HEK293 (cell line): Measurements from ENCODE around the gene ACSBG1.

Source experiments
- CTCF ChIA-PET: fragments of 350-600 bp; formaldehyde crosslinking; extraction: SDS; loops from one replicate; lab custom pipeline; 2021; ENCODE audit warnings: antibody characterized with exemption; lab: Yijun Ruan, JAX
- POLR2A ChIA-PET: fragments of 300-600 bp; formaldehyde crosslinking; extraction: SDS; loops from one replicate; lab custom pipeline; 2020; ENCODE audit warnings: antibody characterized with exemption, inconsistent platforms; lab: Yijun Ruan, JAX
- H3K27ac ChIP-seq: fragments of 200-500 bp; sonication (Bioruptor generic); 2 replicates; pipeline ENCODE4 v1.5.1; 2014; ENCODE audit warnings: low read depth, low read length, control low read depth, inconsistent platforms; ENCODE audit errors: extremely low read depth
- H3K36me3 ChIP-seq, 2 experiments: fragments of 200-500 bp in 1 of 2; sonication (Bioruptor generic) in 1 of 2; 1 replicate in 1 of 2; 2 replicates in 1 of 2; pipeline ENCODE4 v1.5.1; 2014 to 2017; ENCODE audit warnings: inconsistent platforms in 2 of 2, low read length in 2 of 2; ENCODE audit not compliant: control insufficient read depth in 2 of 2, insufficient read depth in 1 of 2
- H3K4me1 ChIP-seq: fragments of 200-500 bp; sonication (Bioruptor generic); 2 replicates; pipeline ENCODE4 v1.5.1; 2014; ENCODE audit warnings: mild to moderate bottlenecking, low read length, inconsistent platforms; ENCODE audit not compliant: control insufficient read depth, insufficient read depth
- H3K4me3 ChIP-seq: 2 replicates; pipeline ENCODE4 v1.5.1; 2011; ENCODE audit warnings: low read depth, mild to moderate bottlenecking, control low read depth, low read length, moderate library complexity
- H3K9me3 ChIP-seq: fragments of 200-500 bp; sonication (Bioruptor generic); 2 replicates; pipeline ENCODE4 v1.5.1; 2014; ENCODE audit warnings: low read depth, low read length, inconsistent platforms; ENCODE audit not compliant: control insufficient read depth, insufficient read depth
- AEBP2 ChIP-seq: fragments of 450-650 bp; formaldehyde crosslinking; IDR thresholded peaks from 2 replicates; pipeline ENCODE4 v1.5.1; 2016; ENCODE audit warnings: missing biosample characterization, missing genetic modification characterization, borderline replicate concordance
- CTCF ChIP-seq: fragments of 450-650 bp; formaldehyde crosslinking; IDR thresholded peaks from 2 replicates; pipeline ENCODE4 v1.5.1; 2016; ENCODE audit warnings: missing biosample characterization, missing genetic modification characterization
- MZF1 ChIP-seq: fragments of 450-650 bp; formaldehyde crosslinking; IDR thresholded peaks from 2 replicates; pipeline ENCODE4 v1.5.1; 2017; ENCODE audit warnings: missing biosample characterization, missing genetic modification characterization, borderline replicate concordance
- PATZ1 ChIP-seq: fragments of 450-650 bp; formaldehyde crosslinking; IDR thresholded peaks from 2 replicates; pipeline ENCODE4 v1.5.1; 2016; ENCODE audit warnings: missing biosample characterization, missing genetic modification characterization
- RBAK ChIP-seq: fragments of 450-650 bp; formaldehyde crosslinking; IDR thresholded peaks from 2 replicates; pipeline ENCODE4 v1.5.1; 2016; ENCODE audit warnings: missing biosample characterization, missing genetic modification characterization
- SALL2 ChIP-seq: fragments of 450-650 bp; formaldehyde crosslinking; IDR thresholded peaks from 2 replicates; pipeline ENCODE4 v1.5.0; 2017; ENCODE audit warnings: missing biosample characterization, mild to moderate bottlenecking, missing genetic modification characterization, borderline replicate concordance
- SCRT2 ChIP-seq: fragments of 450-650 bp; formaldehyde crosslinking; IDR thresholded peaks from 2 replicates; pipeline ENCODE4 v1.5.1; 2016; ENCODE audit warnings: missing biosample characterization, missing genetic modification characterization
- TRIM28 ChIP-seq: IDR thresholded peaks from 2 replicates; pipeline ENCODE4 v1.6.1; 2011; ENCODE audit warnings: low read length, control low read depth, borderline replicate concordance
- ZNF132 ChIP-seq: fragments of 450-650 bp; formaldehyde crosslinking; IDR thresholded peaks from 2 replicates; pipeline ENCODE4 v1.5.1; 2017; ENCODE audit warnings: missing biosample characterization, missing genetic modification characterization, borderline replicate concordance
- ZNF140 ChIP-seq: fragments of 450-650 bp; formaldehyde crosslinking; IDR thresholded peaks from 2 replicates; pipeline ENCODE4 v1.5.1; 2016; ENCODE audit warnings: missing biosample characterization, missing genetic modification characterization
- ZNF18 ChIP-seq: fragments of 450-650 bp; formaldehyde crosslinking; IDR thresholded peaks from 2 replicates; pipeline ENCODE4 v1.5.1; 2016; ENCODE audit warnings: missing biosample characterization, missing genetic modification characterization
- ZNF223 ChIP-seq: fragments of 450-650 bp; formaldehyde crosslinking; IDR thresholded peaks from 2 replicates; pipeline ENCODE4 v1.5.1; 2016; ENCODE audit warnings: missing biosample characterization, missing genetic modification characterization
- ZNF350 ChIP-seq: fragments of 450-650 bp; formaldehyde crosslinking; IDR thresholded peaks from 2 replicates; pipeline ENCODE4 v1.5.0; 2017; ENCODE audit warnings: missing biosample characterization, mild to moderate bottlenecking, missing genetic modification characterization
- ZNF521 ChIP-seq: fragments of 450-650 bp; formaldehyde crosslinking; IDR thresholded peaks from 2 replicates; pipeline ENCODE4 v1.5.1; 2017; ENCODE audit warnings: missing biosample characterization, mild to moderate bottlenecking, missing genetic modification characterization
- ZNF639 ChIP-seq: fragments of 450-650 bp; formaldehyde crosslinking; IDR thresholded peaks from 2 replicates; pipeline ENCODE4 v1.5.1; 2016; ENCODE audit warnings: missing biosample characterization, missing genetic modification characterization
- ZNF791 ChIP-seq: fragments of 450-650 bp; formaldehyde crosslinking; IDR thresholded peaks from 2 replicates; pipeline ENCODE4 v1.5.1; 2016; ENCODE audit warnings: missing biosample characterization, missing genetic modification characterization
- ZSCAN23 ChIP-seq: fragments of 450-650 bp; formaldehyde crosslinking; IDR thresholded peaks from 2 replicates; pipeline ENCODE4 v1.5.1; 2016; ENCODE audit warnings: missing biosample characterization, missing genetic modification characterization
- ZXDB ChIP-seq: fragments of 450-650 bp; formaldehyde crosslinking; IDR thresholded peaks from 2 replicates; pipeline ENCODE4 v1.5.1; 2016; ENCODE audit warnings: missing biosample characterization, missing genetic modification characterization

The ACSBG1 gene

GRCh38 chr15:78222745-78223395, 11.5 kb downstream of the ACSBG1 start (continued):
- TF ChIP-seq ZNF791 (tag by site-specific recombination) (no peak), ZNF18 (tag by site-specific recombination) (no peak)

GRCh38 chr15:78220713-78221112, 13.7 kb downstream of the ACSBG1 start:
- Histone ChIP-seq H3K4me1 (no peaks in the 10 kb centered on the region), H3K36me3 (no peaks in the 10 kb centered on the region), H3K27ac (no peak overlapping the region), H3K4me3 (no peak overlapping the region), H3K9me3 (no peaks in the 10 kb centered on the region)
- ChIA-PET POLR2A (no interaction called here), CTCF (interaction anchor here (0.6 kb wide), 1 partner anchor 44 kb away, joined by 3 read pairs; no protein-coding TSS in a partner anchor)
- TF ChIP-seq ZSCAN23 (tag by site-specific recombination) = no peak
- TF ChIP-seq MZF1 (tag by site-specific recombination) = no peak
- peak; percentile 70; the same call in 1 of the 2 replicates for TF ChIP-seq ZNF140 (tag by site-specific recombination)

- H3K27ac ChIP-seq = no peak overlapping the region
- CTCF ChIA-PET = interaction anchor here (0.6 to 8.1 kb wide), 5 partner anchors 21 to 195 kb away, joined by 3 to 56 read pairs (median 5); no protein-coding TSS in a partner anchor
- POLR2A ChIA-PET = no interaction called here
- TF ChIP-seq ZXDB (tag by site-specific recombination) = no peak
- TF ChIP-seq CTCF = no peak
- no peak for TF ChIP-seq ZNF639
- TF ChIP-seq ZNF223 (tag by site-specific recombination) = no peak
- TF ChIP-seq ZNF350 = no peak
- TF ChIP-seq TRIM28 = no peak
- no peak for TF ChIP-seq AEBP2 (tag by site-specific recombination)
- TF ChIP-seq PATZ1 (tag by site-specific recombination) = no peak
- TF ChIP-seq SCRT2 (tag by site-specific recombination) = no peak
- no peak for TF ChIP-seq SALL2 (tag by site-specific recombination)
- TF ChIP-seq ZNF521 = no peak
- TF ChIP-seq RBAK (tag by site-specific recombination) = no peak
- no peak for TF ChIP-seq ZNF132 (tag by site-specific recombination)
- no peak overlapping the region for H3K4me3 ChIP-seq
- H3K36me3 ChIP-seq = no peaks in the 10 kb centered on the region
- no peaks in the 10 kb centered on the region for H3K9me3 ChIP-seq
- peaks cover 12% of the 10 kb centered on the region for H3K4me1 ChIP-seq
Measured at GRCh38 chr15:78216276-78217104, 17.9 kb downstream of the ACSBG1 start.
